HCT116 (cell line): ENCODE results near the gene FAH.

Experiments
- ATF3 ChIP-seq: IDR thresholded peaks from 2 replicates; pipeline ENCODE4 v1.6.1; 2012
- CBX3 ChIP-seq: IDR thresholded peaks from 2 replicates; pipeline ENCODE4 v1.6.1; 2012; ENCODE audit warnings: low read depth
- CEBPB ChIP-seq: IDR thresholded peaks from 2 replicates; pipeline ENCODE4 v1.6.1; 2012; ENCODE audit warnings: low read depth
- FOSL1 ChIP-seq: IDR thresholded peaks from 2 replicates; pipeline ENCODE4 v1.6.1; 2012; ENCODE audit warnings: low read depth
- MAX ChIP-seq: IDR thresholded peaks from 2 replicates; pipeline ENCODE4 v1.6.1; 2012
- POLR2A ChIP-seq: IDR thresholded peaks from 2 replicates; pipeline ENCODE4 v1.7.0; 2011; ENCODE audit warnings: borderline replicate concordance; ENCODE audit not compliant: insufficient read depth, insufficient read length; ENCODE audit errors: extremely low read depth
- POLR2AphosphoS5 ChIP-seq: IDR thresholded peaks from 2 replicates; pipeline ENCODE4 v1.6.1; 2011; ENCODE audit warnings: mild to moderate bottlenecking, low read depth, low read length, moderate library complexity
- REST ChIP-seq: IDR thresholded peaks from 2 replicates; pipeline ENCODE4 v1.6.1; 2012; ENCODE audit warnings: low read depth
- SIN3A ChIP-seq: IDR thresholded peaks from 2 replicates; pipeline ENCODE4 v1.6.1; 2012; ENCODE audit warnings: low read depth
- SRF ChIP-seq: IDR thresholded peaks from 2 replicates; pipeline ENCODE4 v1.6.1; 2012; ENCODE audit warnings: low read depth
- TCF7L2 ChIP-seq: IDR thresholded peaks from 2 replicates; pipeline ENCODE4 v1.7.0; 2011; ENCODE audit warnings: borderline replicate concordance, inconsistent platforms; ENCODE audit not compliant: insufficient read depth, insufficient read length; ENCODE audit errors: extremely low read depth
- YY1 ChIP-seq: IDR thresholded peaks from 2 replicates; pipeline ENCODE4 v1.6.1; 2011; ENCODE audit warnings: low read length, low read depth, moderate library complexity, mild to moderate bottlenecking; ENCODE audit not compliant: insufficient replicate concordance; ENCODE audit errors: extremely low read depth
- TF ChIP-seq, protein P1 (sequence below), 3 experiments: fragments of 200-600 bp in 1 of 3; sonication (generic) in 1 of 3; IDR thresholded peaks in 2 of 3; conservative IDR thresholded peaks in 1 of 3; 2 replicates each; pipeline ENCODE4 v1.5.1; 2012 to 2017; ENCODE audit warnings: low read depth in 2 of 3, low read length in 2 of 3, antibody characterized with exemption in 1 of 3, borderline replicate concordance in 1 of 3, control low read depth in 1 of 3, mild to moderate bottlenecking in 1 of 3, mixed read lengths in 1 of 3, mixed run types in 1 of 3, moderate library complexity in 1 of 3; ENCODE audit not compliant: insufficient read depth in 1 of 3

DNA sequence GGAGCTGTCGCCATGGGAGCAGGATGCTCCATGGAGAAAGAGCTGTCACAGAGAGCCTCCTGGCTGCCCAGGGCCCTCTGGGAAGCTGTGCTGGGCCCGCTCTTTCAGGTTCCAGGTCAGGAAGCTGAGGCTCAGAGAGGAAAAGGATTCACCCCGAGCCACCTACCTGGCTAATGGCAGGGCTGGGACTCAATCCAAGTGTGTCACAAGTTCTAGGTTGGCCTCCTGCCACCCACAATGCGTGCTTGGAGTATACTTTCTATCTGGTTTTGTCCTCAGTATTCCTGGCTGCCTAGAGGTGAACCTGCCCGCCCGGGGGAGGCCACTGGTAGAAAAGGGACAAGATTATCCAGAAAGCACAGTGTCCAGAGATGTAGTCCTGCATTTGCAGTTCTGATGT is 23.6 kb downstream of the FAH start:
- TF ChIP-seq POLR2AphosphoS5 (no peak), SRF (no peak), FOSL1 (no peak), CEBPB (no peak), SIN3A (no peak), TCF7L2 (no peak), REST (no peak), POLR2A (no peak), YY1 (no peak), ATF3 (no peak), CBX3 (no peak), MAX (no peak)
- TF ChIP-seq, protein P1, sequence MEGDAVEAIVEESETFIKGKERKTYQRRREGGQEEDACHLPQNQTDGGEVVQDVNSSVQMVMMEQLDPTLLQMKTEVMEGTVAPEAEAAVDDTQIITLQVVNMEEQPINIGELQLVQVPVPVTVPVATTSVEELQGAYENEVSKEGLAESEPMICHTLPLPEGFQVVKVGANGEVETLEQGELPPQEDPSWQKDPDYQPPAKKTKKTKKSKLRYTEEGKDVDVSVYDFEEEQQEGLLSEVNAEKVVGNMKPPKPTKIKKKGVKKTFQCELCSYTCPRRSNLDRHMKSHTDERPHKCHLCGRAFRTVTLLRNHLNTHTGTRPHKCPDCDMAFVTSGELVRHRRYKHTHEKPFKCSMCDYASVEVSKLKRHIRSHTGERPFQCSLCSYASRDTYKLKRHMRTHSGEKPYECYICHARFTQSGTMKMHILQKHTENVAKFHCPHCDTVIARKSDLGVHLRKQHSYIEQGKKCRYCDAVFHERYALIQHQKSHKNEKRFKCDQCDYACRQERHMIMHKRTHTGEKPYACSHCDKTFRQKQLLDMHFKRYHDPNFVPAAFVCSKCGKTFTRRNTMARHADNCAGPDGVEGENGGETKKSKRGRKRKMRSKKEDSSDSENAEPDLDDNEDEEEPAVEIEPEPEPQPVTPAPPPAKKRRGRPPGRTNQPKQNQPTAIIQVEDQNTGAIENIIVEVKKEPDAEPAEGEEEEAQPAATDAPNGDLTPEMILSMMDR (IDR thresholded peaks at IDR 0.05 in 2 of 3, conservative IDR thresholded peaks at IDR 0.05 in 1 of 3; ENCODE audit: borderline replicate concordance in 1 of 3, insufficient read depth in 1 of 3, low read depth in 2 of 3, low read length in 2 of 3): no peak
